ENCODE measurements around the gene VAV2. TPM values are rescaled to one million over a fixed set of nuclear protein-coding genes. Genes with fewer than 3 reads are reported as not detected.
A peak's percentile ranks its signal among the peaks of the same experiment; 100 is the strongest.

VAV2 gene
- polyA plus RNA-seq, 2 of the 4 experiments (the other 2 are of a cell fraction) = 9.8 to 21.4 TPM

DNA sequence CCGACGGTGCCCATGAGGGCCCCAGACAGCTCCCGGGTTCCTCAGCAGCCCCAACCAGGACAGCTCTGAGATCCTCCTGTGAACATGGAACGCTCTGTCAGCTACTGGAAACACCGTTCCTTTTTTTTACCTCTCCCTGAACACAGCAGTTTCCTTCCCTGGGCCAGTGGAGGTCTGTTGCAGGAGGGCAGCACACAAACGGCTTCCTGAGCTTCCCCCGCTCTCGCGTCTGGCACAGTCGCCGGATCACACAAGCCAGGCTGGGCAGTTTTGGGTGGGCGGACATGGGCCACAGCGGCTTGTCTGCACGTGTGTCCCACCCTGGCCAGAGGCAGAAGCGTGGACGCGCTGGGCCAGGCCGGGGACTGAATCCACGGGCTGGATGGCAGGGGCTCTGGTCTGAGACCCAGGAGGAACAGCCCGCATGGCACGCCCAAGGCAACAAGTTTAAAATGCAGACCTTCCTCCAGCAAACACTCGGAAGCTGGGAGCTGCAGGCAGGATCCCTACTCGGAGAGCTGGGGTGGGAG lies 147.2 kb downstream of the VAV2 start:
- Histone ChIP-seq H3K4me3 (no peak overlapping the region), H3K4me2 (no peak overlapping the region), H3K27ac (peak overlapping the region in 1 of 2 experiments; percentile 5; a peak in 1 of 6 replicates), H3K4me1 (0 out of 3 replicates have a peak, but pooled peaks cover 1% of the 10 kb centered on the region), H3K9me3 (no peaks in the 10 kb centered on the region)
- CTCF ChIA-PET = interaction anchor here (1.3 to 3.3 kb wide), 2 partner anchors 52 to 149 kb away, joined by 5 to 16 read pairs; no protein-coding TSS in a partner anchor
- DNase-seq (ENCODE audit: low read depth in 1 of 2, low spot score in 1 of 2) (no peak), ATAC-seq (no peak), FAIRE-seq (no peak)
- 93% methylated on average over 22 of the region's 23 CpGs for WGBS (ENCODE audit: missing lambda C conversion rate)
- POLR2A ChIA-PET = no interaction called here
- TF ChIP-seq RCOR1 (IDR thresholded peaks at IDR 0.05; ENCODE audit: low read depth, low read length) = no peak
- TF ChIP-seq EP300 (IDR thresholded peaks at IDR 0.05) = no peak
- TF ChIP-seq, protein P1, sequence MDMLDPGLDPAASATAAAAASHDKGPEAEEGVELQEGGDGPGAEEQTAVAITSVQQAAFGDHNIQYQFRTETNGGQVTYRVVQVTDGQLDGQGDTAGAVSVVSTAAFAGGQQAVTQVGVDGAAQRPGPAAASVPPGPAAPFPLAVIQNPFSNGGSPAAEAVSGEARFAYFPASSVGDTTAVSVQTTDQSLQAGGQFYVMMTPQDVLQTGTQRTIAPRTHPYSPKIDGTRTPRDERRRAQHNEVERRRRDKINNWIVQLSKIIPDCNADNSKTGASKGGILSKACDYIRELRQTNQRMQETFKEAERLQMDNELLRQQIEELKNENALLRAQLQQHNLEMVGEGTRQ (IDR thresholded peaks at IDR 0.05) = no peak
- TF ChIP-seq POLR2AphosphoS2 (conservative IDR thresholded peaks at IDR 0.05; ENCODE audit: low read length) = no peak
- TF ChIP-seq BHLHE40 (IDR thresholded peaks at IDR 0.05; ENCODE audit: low read depth, low read length) = no peak
- TF ChIP-seq KDM1A (IDR thresholded peaks at IDR 0.05; ENCODE audit: low read depth) = no peak
- TF ChIP-seq RFX5 (IDR thresholded peaks at IDR 0.05) = no peak

DNA sequence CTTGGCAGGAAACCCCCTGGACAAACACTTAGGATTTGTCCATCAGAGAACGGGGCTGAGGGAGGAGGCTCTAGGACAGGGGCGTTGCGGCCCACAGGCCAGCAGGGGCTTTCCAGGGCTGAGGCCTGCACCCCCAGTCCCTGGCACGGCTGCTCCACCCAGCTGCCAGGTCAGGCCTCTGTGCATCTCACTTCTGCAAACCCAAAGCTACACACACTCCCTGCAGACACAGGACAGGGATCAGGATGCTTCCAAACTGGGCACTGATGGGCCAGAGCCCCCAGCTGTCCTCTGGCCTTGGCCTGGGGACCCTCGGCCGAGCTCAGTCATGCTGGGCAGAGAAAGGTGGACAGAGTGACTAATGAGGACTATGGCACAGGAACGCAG lies 147.7 kb downstream of the VAV2 start:
- WGBS (ENCODE audit: missing lambda C conversion rate) = 96% methylated on average over 6 of the region's 7 CpGs
- Histone ChIP-seq H3K9me3 (no peaks in the 10 kb centered on the region), H3K4me2 (no peak overlapping the region), H3K4me3 (no peak overlapping the region), H3K27ac (no peak overlapping the region), H3K4me1 (0 out of 3 replicates have a peak, but pooled peaks cover 5% of the 10 kb centered on the region)
- ATAC-seq = no peak
- no peak for DNase-seq (ENCODE audit: low read depth in 1 of 2, low spot score in 1 of 2)
- POLR2A ChIA-PET = no interaction called here
- TF ChIP-seq MYC (IDR thresholded peaks at IDR 0.05; ENCODE audit: borderline replicate concordance, low read length) (no peak), FOSB (CRISPR knock-in tag; IDR thresholded peaks at IDR 0.05) (no peak), CBX2 (IDR thresholded peaks at IDR 0.05; ENCODE audit: borderline replicate concordance, low read depth) (no peak), BHLHE40 (IDR thresholded peaks at IDR 0.05; ENCODE audit: low read depth, low read length) (no peak), ZFP36 (IDR thresholded peaks at IDR 0.05; ENCODE audit: borderline replicate concordance, partially characterized antibody) (no peak), KDM1A (IDR thresholded peaks at IDR 0.05; ENCODE audit: low read depth) (no peak), ZSCAN20 (CRISPR knock-in tag; IDR thresholded peaks at IDR 0.05) (no peak), RFX5 (IDR thresholded peaks at IDR 0.05) (no peak), KDM5A (IDR thresholded peaks at IDR 0.05) (no peak), POLR2A (IDR thresholded peaks at IDR 0.05; ENCODE audit: low read length) (no peak), RAD21 (conservative IDR thresholded peaks at IDR 0.05 in 1 of 2, IDR thresholded peaks at IDR 0.05 in 1 of 2) (no peak), HEYL (CRISPR knock-in tag; IDR thresholded peaks at IDR 0.05) (no peak), MAZ (IDR thresholded peaks at IDR 0.05; ENCODE audit: borderline replicate concordance, low read depth, low read length) (no peak), TP53 (CRISPR knock-in tag; IDR thresholded peaks at IDR 0.05) (no peak), NR3C1 (IDR thresholded peaks at IDR 0.05) (no peak)
- TF ChIP-seq, protein P2, sequence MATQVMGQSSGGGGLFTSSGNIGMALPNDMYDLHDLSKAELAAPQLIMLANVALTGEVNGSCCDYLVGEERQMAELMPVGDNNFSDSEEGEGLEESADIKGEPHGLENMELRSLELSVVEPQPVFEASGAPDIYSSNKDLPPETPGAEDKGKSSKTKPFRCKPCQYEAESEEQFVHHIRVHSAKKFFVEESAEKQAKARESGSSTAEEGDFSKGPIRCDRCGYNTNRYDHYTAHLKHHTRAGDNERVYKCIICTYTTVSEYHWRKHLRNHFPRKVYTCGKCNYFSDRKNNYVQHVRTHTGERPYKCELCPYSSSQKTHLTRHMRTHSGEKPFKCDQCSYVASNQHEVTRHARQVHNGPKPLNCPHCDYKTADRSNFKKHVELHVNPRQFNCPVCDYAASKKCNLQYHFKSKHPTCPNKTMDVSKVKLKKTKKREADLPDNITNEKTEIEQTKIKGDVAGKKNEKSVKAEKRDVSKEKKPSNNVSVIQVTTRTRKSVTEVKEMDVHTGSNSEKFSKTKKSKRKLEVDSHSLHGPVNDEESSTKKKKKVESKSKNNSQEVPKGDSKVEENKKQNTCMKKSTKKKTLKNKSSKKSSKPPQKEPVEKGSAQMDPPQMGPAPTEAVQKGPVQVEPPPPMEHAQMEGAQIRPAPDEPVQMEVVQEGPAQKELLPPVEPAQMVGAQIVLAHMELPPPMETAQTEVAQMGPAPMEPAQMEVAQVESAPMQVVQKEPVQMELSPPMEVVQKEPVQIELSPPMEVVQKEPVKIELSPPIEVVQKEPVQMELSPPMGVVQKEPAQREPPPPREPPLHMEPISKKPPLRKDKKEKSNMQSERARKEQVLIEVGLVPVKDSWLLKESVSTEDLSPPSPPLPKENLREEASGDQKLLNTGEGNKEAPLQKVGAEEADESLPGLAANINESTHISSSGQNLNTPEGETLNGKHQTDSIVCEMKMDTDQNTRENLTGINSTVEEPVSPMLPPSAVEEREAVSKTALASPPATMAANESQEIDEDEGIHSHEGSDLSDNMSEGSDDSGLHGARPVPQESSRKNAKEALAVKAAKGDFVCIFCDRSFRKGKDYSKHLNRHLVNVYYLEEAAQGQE (IDR thresholded peaks at IDR 0.05) = no peak
- TF ChIP-seq, protein P3, sequence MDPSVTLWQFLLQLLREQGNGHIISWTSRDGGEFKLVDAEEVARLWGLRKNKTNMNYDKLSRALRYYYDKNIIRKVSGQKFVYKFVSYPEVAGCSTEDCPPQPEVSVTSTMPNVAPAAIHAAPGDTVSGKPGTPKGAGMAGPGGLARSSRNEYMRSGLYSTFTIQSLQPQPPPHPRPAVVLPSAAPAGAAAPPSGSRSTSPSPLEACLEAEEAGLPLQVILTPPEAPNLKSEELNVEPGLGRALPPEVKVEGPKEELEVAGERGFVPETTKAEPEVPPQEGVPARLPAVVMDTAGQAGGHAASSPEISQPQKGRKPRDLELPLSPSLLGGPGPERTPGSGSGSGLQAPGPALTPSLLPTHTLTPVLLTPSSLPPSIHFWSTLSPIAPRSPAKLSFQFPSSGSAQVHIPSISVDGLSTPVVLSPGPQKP (IDR thresholded peaks at IDR 0.05; ENCODE audit: low read depth, low read length) = no peak
- CTCF ChIA-PET = interaction anchor here (1.3 to 3.3 kb wide), 2 partner anchors 51 to 150 kb away, joined by 5 to 16 read pairs; no protein-coding TSS in a partner anchor
- FAIRE-seq = no peak

Data from A549 (cell line).